Measurements from ENCODE around the gene DLX4. TPM values are rescaled to one million over a fixed set of nuclear protein-coding genes. Genes with fewer than 3 reads are reported as not detected.

DLX4 gene
- total RNA-seq, 1 experiment from 2014 or later, result 11.2 TPM

- no peaks in the 10 kb centered on the region for H3K36me3 ChIP-seq (ENCODE audit: control insufficient read depth, insufficient read depth, low read length)
Measured at GRCh38 chr17:49924589-49924988, 44.4 kb upstream of the DLX4 start.

GRCh38 chr17:49925921-49926320 lies 43.1 kb upstream of the DLX4 start:
- no peaks in the 10 kb centered on the region for H3K27me3 ChIP-seq (ENCODE audit: control insufficient read depth, insufficient read depth, low read length)
- POLR2A ChIA-PET, result no interaction called here
- in situ Hi-C loops (cut with HindIII; ENCODE audit: low pct_unique_long_range_greater_than_20kb, low sequenced_read_pairs), result no loop called here
- no peak overlapping the region for H3K4me3 ChIP-seq (ENCODE audit: low read depth in 2 of 2, low read length in 2 of 2)
- CTCF ChIA-PET, result interaction anchor here (0.9 kb wide), 1 partner anchor 27 kb away, joined by 3 read pairs; no protein-coding TSS in a partner anchor
- no peak for TF ChIP-seq REST (IDR thresholded peaks at IDR 0.05; ENCODE audit: insufficient read depth in 1 of 2, low read depth in 2 of 2, low read length in 1 of 2)
- TF ChIP-seq POLR2AphosphoS5 (IDR thresholded peaks at IDR 0.05; ENCODE audit: low read depth, low read length), result no peak
- no peak for TF ChIP-seq TCF7L2 (IDR thresholded peaks at IDR 0.05; ENCODE audit: low read depth, low read length)
- TF ChIP-seq SIN3A (IDR thresholded peaks at IDR 0.05; ENCODE audit: borderline replicate concordance, insufficient read depth, low read depth, low read length), result no peak
- no peak for TF ChIP-seq CTCF (IDR thresholded peaks at IDR 0.05)
- no peaks in the 10 kb centered on the region for H3K9me3 ChIP-seq (ENCODE audit: control insufficient read depth, insufficient read depth, low read depth, low read length)
- DNase-seq (ENCODE audit: low read depth, low spot score), result no peak
- H3K36me3 ChIP-seq (ENCODE audit: control insufficient read depth, insufficient read depth, low read length), result no peaks in the 10 kb centered on the region
- no peak for ATAC-seq
- no peak overlapping the region for H3K27ac ChIP-seq (ENCODE audit: low read length)
- no peaks in the 10 kb centered on the region for H3K4me1 ChIP-seq (ENCODE audit: control insufficient read depth, insufficient read depth, low read length)
- BruUV-seq (replicated peaks), result no TSS peak
- intact Hi-C loops (cut with micrococcal nuclease; ENCODE audit: unreplicated experiment), result no loop called here

More at GRCh38 chr17:49924589-49924988, 44.4 kb upstream of the DLX4 start:
- no peak for ATAC-seq
- H3K27ac ChIP-seq (ENCODE audit: low read length), result no peak overlapping the region
- H3K4me1 ChIP-seq (ENCODE audit: control insufficient read depth, insufficient read depth, low read length), result no peaks in the 10 kb centered on the region
- H3K4me3 ChIP-seq (ENCODE audit: low read depth in 2 of 2, low read length in 2 of 2), result no peak overlapping the region
- in situ Hi-C loops (cut with HindIII; ENCODE audit: low pct_unique_long_range_greater_than_20kb, low sequenced_read_pairs) (no loop called here), intact Hi-C loops (cut with micrococcal nuclease; ENCODE audit: unreplicated experiment) (no loop called here)
- no peak for DNase-seq (ENCODE audit: low read depth, low spot score)
- no peaks in the 10 kb centered on the region for H3K27me3 ChIP-seq (ENCODE audit: control insufficient read depth, insufficient read depth, low read length)
- BruUV-seq (replicated peaks), result no TSS peak
- TF ChIP-seq CTCF (IDR thresholded peaks at IDR 0.05), result no peak
- no peak for TF ChIP-seq SIN3A (IDR thresholded peaks at IDR 0.05; ENCODE audit: borderline replicate concordance, insufficient read depth, low read depth, low read length)
- no peak for TF ChIP-seq TCF7L2 (IDR thresholded peaks at IDR 0.05; ENCODE audit: low read depth, low read length)
- TF ChIP-seq REST (IDR thresholded peaks at IDR 0.05; ENCODE audit: insufficient read depth in 1 of 2, low read depth in 2 of 2, low read length in 1 of 2), result no peak
- ChIA-PET POLR2A (no interaction called here), CTCF (no interaction called here)
- H3K9me3 ChIP-seq (ENCODE audit: control insufficient read depth, insufficient read depth, low read depth, low read length), result no peaks in the 10 kb centered on the region

All from Panc1 (cell line).